Peyer's patch (tissue), 4 donors: ENCODE results near the gene CD44. TPM values are rescaled to one million over a fixed set of nuclear protein-coding genes. Genes with fewer than 3 reads are reported as not detected.
A peak's percentile ranks its signal among the peaks of the same experiment; 100 is the strongest.
"Not testable (repeated sequence)": the region's sequence is repeated elsewhere in the genome, so short reads cannot be mapped to it uniquely, and the experiment has no call there.

ENCODE experiments used
- DNase-seq, 3 donors: peaks; one replicate each; pipeline ENCODE4 v3.0.0-alpha.2; 2017 to 2019
- H3K27ac ChIP-seq, 4 donors: fragments of 200-600 bp; sonication (generic); one replicate each; pipeline ENCODE4 v1.5.1; 2016 to 2019
- H3K27me3 ChIP-seq, 2 donors: fragments of 200-600 bp; sonication (generic); one replicate each; pipeline ENCODE4 v1.5.1; 2019
- H3K36me3 ChIP-seq, 3 donors: fragments of 200-600 bp; sonication (generic); one replicate each; pipeline ENCODE4 v1.5.1; 2016 to 2019
- H3K4me1 ChIP-seq, 4 donors: fragments of 200-600 bp; sonication (generic); one replicate each; pipeline ENCODE4 v1.5.1; 2016 to 2019
- H3K4me3 ChIP-seq, 4 donors: fragments of 200-600 bp; sonication (generic); 1 replicate in 3 of 4; 2 replicates in 1 of 4; pipeline ENCODE4 v1.5.1; 2016 to 2019; ENCODE audit warnings: mild to moderate bottlenecking in 1 of 4
- H3K9me3 ChIP-seq, 4 donors: fragments of 200-600 bp; sonication (generic); one replicate each; pipeline ENCODE4 v1.5.1; 2016 to 2019; ENCODE audit warnings: mild to moderate bottlenecking in 1 of 4
- CTCF ChIP-seq, 6 experiments: fragments of 450-650 bp in 4 of 6; fragments of 200-600 bp in 2 of 6; sonication (generic) in 1 of 6; IDR thresholded peaks; one replicate each; pipeline ENCODE4 v1.5.1; 2017 to 2019; ENCODE audit warnings: antibody characterized with exemption in 6 of 6, mild to moderate bottlenecking in 3 of 6, moderate library complexity in 1 of 6
- POLR2A ChIP-seq, 2 donors: fragments of 450-650 bp; IDR thresholded peaks; one replicate each; pipeline ENCODE4 v1.5.1; 2017; ENCODE audit warnings: antibody characterized with exemption in 2 of 2, mild to moderate bottlenecking in 2 of 2, moderate library complexity in 2 of 2
- total RNA-seq, 4 donors: library from RNA; depleted of rRNA; stranded (reverse); fragments of >200 nt; gene quantifications; one replicate each; pipeline ENCODE4 v1.1.0, GENCODE V29; 2016

The CD44 gene
- total RNA-seq, 4 donors from 2014 or later = 71.6 to 412 (median 130) TPM

GRCh38 chr11:35104655-35105054 lies 34.3 kb upstream of the CD44 start:
- no peak overlapping the region for H3K4me3 ChIP-seq
- H3K27me3 ChIP-seq = no peaks in the 10 kb centered on the region
- H3K36me3 ChIP-seq = no peaks in the 10 kb centered on the region
- H3K27ac ChIP-seq = no peak overlapping the region
- no peak for TF ChIP-seq CTCF (IDR thresholded peaks at IDR 0.05)
- no peak for TF ChIP-seq POLR2A (IDR thresholded peaks at IDR 0.05)
- peaks cover 0 to 11% (median 4%) of the 10 kb centered on the region in 4 donors for H3K4me1 ChIP-seq
- no peak for DNase-seq
- H3K9me3 ChIP-seq = no peaks in the 10 kb centered on the region

- H3K4me3 ChIP-seq = no peak overlapping the region
- H3K27ac ChIP-seq = no peak overlapping the region
- no peak for DNase-seq
- H3K9me3 ChIP-seq = no peaks in the 10 kb centered on the region
- TF ChIP-seq CTCF (IDR thresholded peaks at IDR 0.05) = no peak
- TF ChIP-seq POLR2A (IDR thresholded peaks at IDR 0.05) = no peak
- H3K4me1 ChIP-seq = peaks cover 0 to 11% (median 6%) of the 10 kb centered on the region in 4 donors
- no peaks in the 10 kb centered on the region for H3K27me3 ChIP-seq
- H3K36me3 ChIP-seq = no peaks in the 10 kb centered on the region
Observed at GRCh38 chr11:35105319-35106079, 33.5 kb upstream of the CD44 start.

- Histone ChIP-seq H3K27ac (peak overlapping the region in 1 of 4 donors; percentile 59), H3K4me1 (peaks cover 0 to 16% (median 9%) of the 10 kb centered on the region in 4 donors), H3K27me3 (no peaks in the 10 kb centered on the region), H3K36me3 (no peaks in the 10 kb centered on the region), H3K4me3 (no peak overlapping the region), H3K9me3 (no peaks in the 10 kb centered on the region)
- no peak for TF ChIP-seq POLR2A (IDR thresholded peaks at IDR 0.05)
- no peak for TF ChIP-seq CTCF (IDR thresholded peaks at IDR 0.05)
- peak in 2 of 3 donors; percentile 53 to 56 for DNase-seq
Observed at GRCh38 chr11:35106595-35106994, 32.4 kb upstream of the CD44 start.

GRCh38 chr11:35107861-35108260 lies 31.1 kb upstream of the CD44 start:
- H3K9me3 ChIP-seq = no peaks in the 10 kb centered on the region
- H3K27ac ChIP-seq = no peak overlapping the region
- DNase-seq = no peak
- TF ChIP-seq CTCF (IDR thresholded peaks at IDR 0.05) (no peak), POLR2A (IDR thresholded peaks at IDR 0.05) (no peak)
- no peaks in the 10 kb centered on the region for H3K27me3 ChIP-seq
- H3K4me3 ChIP-seq = no peak overlapping the region
- peaks cover 0 to 16% (median 9%) of the 10 kb centered on the region in 4 donors for H3K4me1 ChIP-seq
- H3K36me3 ChIP-seq = no peaks in the 10 kb centered on the region

GRCh38 chr11:35108336-35108735 lies 30.6 kb upstream of the CD44 start:
- H3K4me1 ChIP-seq = peaks cover 0 to 16% (median 9%) of the 10 kb centered on the region in 4 donors
- H3K9me3 ChIP-seq, H3K36me3 ChIP-seq, H3K27me3 ChIP-seq, DNase-seq, H3K27ac ChIP-seq, H3K4me3 ChIP-seq: not testable (repeated sequence)

GRCh38 chr11:35109041-35109440 lies 29.9 kb upstream of the CD44 start:
- Histone ChIP-seq H3K27me3 (no peaks in the 10 kb centered on the region), H3K27ac (no peak overlapping the region), H3K4me3 (no peak overlapping the region), H3K4me1 (peaks cover 0 to 16% (median 9%) of the 10 kb centered on the region in 4 donors), H3K9me3 (no peaks in the 10 kb centered on the region), H3K36me3 (no peaks in the 10 kb centered on the region)
- TF ChIP-seq CTCF (IDR thresholded peaks at IDR 0.05) = no peak
- no peak for TF ChIP-seq POLR2A (IDR thresholded peaks at IDR 0.05)
- no peak for DNase-seq
